ENCODE measurements around the gene DNAAF8.

The DNAAF8 gene

GRCh38 chr16:4734063-4734729 is at the start of gene DNAAF8, which contains the start of gene ANKS3:
Gene DNAAF8 (plus strand): TSS chr16:4734537. CDS start chr16:4736515, 1,978 bp downstream.
Gene ANKS3 (minus strand): TSS chr16:4734271. CDS start chr16:4730149, 4,122 bp downstream.
- peak; percentile 82 for DNase-seq

- no peak for DNase-seq
Observed at GRCh38 chr16:4684763-4685162, 49.6 kb upstream of the DNAAF8 start.

GRCh38 chr16:4685292-4685691 is 49.0 kb upstream of the DNAAF8 start:
- no peak for DNase-seq

DNA sequence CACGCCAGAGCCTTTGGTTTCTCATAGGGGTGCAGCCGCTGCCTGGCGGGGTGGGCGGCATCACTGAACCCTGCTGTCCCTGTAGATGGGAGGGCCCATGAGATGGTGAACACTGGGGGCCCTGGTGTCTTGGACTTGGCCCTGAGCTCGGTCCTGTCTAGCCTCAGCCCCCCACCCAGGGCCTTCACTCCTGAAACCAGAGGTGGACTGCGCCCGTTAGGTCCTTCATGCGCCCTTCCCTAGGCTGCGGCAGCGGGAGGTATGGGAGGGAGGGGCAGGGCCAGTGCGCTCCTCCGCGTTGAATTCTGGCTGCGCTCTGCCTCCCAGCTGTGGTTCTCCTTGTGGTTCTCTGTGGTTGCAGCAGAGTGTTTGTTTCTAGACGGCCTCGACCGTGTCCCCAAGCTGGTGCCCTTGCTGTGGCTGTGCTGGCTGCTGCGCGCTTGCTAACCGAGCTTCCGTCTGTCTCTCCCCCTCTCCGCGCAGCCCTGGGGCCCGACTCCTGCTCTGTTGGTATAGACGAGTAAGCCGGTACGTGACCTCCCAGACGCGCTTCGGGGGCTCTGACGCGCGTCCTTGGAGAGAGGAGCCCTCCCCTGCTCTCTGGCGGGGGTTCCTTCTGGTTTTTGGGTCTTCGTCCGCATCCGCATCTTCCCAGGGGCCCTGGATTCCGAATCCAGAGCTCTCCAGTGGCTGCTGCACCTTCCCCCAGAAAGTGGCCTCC is 48.4 kb upstream of the DNAAF8 start:
- DNase-seq: no peak

GRCh38 chr16:4686497-4687210 is 47.7 kb upstream of the DNAAF8 start:
- no peak for DNase-seq

DNA sequence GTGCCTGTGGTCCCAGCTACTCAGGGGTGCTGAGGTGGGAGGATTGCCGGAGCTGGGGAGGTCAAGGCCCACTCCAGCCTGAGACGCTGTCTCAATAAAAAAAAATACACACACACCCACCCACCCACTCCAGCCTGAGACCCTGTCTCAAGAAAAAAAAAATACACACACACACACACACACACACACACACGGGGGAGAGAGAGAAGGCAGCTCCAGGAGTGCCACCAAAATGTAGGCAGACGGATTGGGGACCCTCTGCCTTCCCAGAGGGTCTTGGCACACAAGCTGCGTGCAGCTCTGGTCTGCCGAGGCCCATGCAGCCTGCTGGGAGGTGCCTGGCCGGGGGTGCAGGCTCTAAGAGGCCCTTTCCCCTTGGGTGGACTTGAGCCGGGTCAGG is 46.9 kb upstream of the DNAAF8 start:
- no peak for DNase-seq

- DNase-seq: no peak
Observed at GRCh38 chr16:4687946-4688673, 46.2 kb upstream of the DNAAF8 start.

DNA sequence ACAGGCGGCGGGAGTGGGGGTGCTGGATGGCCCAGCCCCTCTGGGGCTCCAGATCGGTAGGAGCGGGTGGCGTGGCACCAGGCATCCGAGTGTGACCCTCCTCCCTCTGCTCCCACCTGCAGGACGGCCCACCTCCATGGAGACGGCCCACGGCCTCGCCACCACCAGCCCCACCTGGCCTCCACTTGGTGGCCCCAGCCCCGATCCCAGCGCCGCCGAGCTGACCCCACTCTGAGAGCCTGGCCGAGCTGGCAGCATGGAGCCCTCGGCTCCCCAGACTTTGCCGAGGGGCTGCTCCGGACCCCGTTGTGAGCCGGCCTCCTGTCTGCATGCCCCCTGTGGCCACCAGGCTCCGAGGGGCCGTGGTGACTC is 45.7 kb upstream of the DNAAF8 start:
- no peak for DNase-seq

- DNase-seq: no peak
Observed at GRCh38 chr16:4689091-4689671, 45.2 kb upstream of the DNAAF8 start.

GRCh38 chr16:4689864-4690704 is 44.3 kb upstream of the DNAAF8 start:
- DNase-seq: no peak

DNA sequence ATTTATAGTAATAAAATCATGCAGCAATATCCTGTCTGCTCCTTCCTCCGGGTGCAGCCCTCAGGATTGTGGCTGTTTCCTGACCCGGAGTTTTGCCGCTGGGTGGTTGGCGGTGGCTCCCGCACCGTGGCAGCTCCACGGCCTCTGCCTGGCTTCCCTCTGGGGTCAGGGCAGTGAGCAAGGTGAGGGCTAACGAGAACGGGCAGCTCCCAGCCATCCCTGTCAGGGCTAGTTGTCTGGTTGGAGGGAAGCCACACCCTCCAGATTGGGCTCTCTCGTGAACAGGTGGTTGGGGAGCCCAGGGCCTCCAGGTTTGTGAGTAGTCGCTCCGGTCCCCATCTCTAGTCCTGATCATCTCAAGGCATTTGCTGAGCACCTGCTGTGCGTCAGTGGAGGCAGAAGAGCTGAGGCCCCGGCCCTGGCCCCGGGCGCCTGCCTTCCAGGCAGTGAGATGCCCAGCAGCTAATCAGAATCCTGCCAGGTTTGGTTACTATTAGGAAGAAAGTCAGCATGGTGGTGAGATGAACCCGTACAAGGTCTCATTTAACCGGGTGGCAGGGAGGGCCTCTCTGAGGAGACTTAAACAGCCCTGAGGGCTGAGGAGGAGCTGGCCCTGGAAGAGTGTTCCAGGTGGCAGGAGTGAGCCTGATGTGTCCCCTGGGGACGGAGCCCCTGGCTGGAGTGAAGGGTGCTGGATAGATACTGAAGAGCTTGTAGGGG is 43.2 kb upstream of the DNAAF8 start:
- DNase-seq: no peak

DNA sequence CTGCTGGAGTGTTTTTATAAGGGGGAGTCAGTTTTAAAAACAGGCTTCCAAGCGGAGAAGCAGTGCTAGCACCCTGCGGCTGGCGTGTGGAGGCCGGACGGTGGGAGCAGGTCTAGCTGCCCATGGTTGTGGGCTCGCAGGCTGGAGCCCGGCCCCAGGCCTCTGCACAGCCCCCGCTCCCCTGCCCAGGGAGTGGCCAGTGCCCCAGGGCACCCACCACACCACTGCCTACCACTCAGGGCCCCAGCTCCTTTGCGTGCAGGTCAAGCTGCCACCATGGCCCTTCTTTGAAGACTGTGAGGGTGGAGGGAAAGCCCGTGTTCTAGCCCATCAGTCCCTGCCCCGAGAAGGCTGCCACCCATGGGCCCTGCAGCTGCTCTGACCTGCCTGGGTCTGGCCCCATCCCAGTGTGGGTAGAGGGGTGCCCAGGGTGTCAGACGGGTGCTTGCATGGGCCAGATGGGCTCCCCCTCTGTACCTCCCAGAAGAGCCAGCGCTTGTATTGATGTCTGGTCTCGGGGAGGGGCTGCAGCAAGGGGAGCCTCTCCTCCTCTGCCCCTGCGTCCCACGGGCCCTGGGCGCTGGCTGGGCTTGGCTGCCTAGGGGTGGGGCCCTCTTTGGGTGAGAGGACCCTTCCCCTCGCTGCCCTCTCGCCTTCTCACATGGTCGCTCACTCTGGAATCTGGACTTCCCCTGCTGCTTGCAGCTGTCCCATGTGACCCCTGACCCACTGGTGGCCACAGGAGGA is 42.5 kb upstream of the DNAAF8 start:
- no peak for DNase-seq

DNA sequence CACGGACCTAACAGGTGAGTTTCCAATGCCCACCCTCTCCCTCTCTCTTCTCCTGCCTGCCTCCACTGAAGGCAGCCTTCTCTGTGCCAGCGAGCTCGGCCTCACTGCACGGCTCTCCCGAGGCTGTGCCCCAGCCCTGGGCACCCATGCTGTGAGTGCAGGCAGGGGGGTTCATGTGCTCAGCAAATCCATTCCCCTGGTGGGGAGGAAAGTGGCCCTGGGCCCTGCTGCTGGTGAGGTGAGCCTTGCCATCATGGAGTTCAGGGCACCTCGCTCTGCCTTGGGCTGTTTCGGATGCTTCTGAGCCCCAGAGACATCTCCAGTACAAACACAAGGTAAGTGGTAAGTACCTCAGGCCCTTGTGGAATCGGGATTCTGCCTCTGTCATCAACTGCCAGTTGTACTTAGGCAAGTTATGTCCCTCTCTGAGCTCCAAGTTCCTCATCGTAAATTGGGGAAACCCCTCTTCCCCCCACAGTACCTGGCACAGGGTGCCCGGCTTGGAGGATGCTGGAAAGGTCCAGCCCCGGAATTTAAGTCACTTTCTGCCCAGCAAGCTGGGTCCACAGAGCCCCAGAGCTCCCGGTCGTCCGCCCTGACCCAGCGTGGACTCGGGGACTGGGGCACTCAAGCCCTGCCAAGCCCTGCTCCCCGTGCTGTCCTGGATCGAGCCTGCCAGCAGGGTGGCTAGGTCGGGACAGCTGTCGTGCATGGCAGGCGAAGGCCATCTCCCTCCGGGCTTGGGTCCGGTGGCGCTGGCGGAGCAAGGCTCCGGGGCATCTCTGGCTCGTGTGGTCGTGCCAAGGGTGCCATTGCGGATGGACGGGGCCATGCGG is 41.7 kb upstream of the DNAAF8 start:
- DNase-seq: no peak

DNA sequence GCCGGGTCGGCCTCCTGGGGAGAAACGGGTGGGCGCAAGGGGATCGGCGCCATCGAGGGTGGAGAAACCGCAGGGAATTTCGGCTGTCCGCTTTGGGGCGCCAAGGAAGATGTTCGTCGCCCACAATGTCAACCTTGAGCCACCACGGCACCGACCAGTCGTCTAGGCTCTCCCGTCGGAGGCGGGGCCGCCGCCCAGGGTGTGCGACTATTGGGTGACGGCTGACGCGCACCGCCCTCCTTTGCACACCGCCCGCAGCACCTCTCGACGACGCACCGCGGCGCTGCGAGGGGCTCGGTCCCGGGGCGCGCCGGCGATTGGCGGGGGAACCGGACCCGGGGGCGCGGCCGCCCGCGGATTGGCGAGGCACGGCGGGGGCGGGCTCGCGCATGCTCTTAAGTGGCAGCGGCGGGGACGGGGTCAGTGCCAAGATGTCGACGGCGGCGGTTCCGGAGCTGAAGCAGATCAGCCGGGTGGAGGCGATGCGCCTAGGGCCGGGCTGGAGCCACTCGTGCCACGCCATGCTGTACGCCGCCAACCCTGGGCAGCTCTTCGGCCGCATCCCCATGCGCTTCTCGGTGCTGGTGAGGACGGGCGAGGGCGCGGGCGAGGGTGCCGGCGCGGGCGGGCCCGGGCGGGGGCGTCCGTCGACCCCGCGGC is 40.9 kb upstream of the DNAAF8 start, which contains the start of gene NUDT16L1:
Gene NUDT16L1, plus strand, starts transcription at position 267 of the 660 bp plus-strand sequence. Its CDS starts 165 bp downstream, at position 432.
- peak; percentile 73 for DNase-seq

- DNase-seq: no peak
Observed at GRCh38 chr16:4693956-4694641, 40.2 kb upstream of the DNAAF8 start.

- no peak for DNase-seq
Observed at GRCh38 chr16:4694642-4695451, 39.5 kb upstream of the DNAAF8 start.

Measured in NCI-H2029 treated with DMSO at 0.1 percent for 48 hours (cell line).